ENCODE results near the gene VASP.

DNA sequence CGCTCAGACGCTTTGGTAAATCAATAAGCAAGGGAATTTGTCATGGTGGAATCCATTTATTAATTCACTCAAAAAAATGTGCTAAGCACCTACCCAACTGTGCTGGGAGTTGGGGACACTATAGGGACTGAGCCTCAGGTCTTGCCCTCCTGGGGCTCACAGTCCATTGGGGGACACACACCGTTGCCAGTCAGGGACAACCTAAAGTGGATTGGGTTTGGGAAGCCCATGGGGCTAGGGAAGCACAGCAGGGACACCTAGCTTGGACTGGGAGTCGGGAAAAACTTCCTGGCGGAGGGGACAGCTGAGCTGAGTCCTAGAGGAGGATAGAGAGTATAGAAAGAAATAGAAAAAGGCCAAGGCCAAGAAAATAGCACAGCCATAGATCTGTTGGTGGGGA lies 31.0 kb upstream of the VASP start:
- TF ChIP-seq, protein P1, sequence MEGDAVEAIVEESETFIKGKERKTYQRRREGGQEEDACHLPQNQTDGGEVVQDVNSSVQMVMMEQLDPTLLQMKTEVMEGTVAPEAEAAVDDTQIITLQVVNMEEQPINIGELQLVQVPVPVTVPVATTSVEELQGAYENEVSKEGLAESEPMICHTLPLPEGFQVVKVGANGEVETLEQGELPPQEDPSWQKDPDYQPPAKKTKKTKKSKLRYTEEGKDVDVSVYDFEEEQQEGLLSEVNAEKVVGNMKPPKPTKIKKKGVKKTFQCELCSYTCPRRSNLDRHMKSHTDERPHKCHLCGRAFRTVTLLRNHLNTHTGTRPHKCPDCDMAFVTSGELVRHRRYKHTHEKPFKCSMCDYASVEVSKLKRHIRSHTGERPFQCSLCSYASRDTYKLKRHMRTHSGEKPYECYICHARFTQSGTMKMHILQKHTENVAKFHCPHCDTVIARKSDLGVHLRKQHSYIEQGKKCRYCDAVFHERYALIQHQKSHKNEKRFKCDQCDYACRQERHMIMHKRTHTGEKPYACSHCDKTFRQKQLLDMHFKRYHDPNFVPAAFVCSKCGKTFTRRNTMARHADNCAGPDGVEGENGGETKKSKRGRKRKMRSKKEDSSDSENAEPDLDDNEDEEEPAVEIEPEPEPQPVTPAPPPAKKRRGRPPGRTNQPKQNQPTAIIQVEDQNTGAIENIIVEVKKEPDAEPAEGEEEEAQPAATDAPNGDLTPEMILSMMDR (CRISPR knock-in tag; IDR thresholded peaks at IDR 0.05): no peak
- TF ChIP-seq TCF7L2 (IDR thresholded peaks at IDR 0.05; ENCODE audit: low read depth, low read length): no peak
- no peak for TF ChIP-seq ZNF569 (CRISPR knock-in tag; IDR thresholded peaks at IDR 0.05; ENCODE audit: borderline replicate concordance)
- TF ChIP-seq, protein P2, sequence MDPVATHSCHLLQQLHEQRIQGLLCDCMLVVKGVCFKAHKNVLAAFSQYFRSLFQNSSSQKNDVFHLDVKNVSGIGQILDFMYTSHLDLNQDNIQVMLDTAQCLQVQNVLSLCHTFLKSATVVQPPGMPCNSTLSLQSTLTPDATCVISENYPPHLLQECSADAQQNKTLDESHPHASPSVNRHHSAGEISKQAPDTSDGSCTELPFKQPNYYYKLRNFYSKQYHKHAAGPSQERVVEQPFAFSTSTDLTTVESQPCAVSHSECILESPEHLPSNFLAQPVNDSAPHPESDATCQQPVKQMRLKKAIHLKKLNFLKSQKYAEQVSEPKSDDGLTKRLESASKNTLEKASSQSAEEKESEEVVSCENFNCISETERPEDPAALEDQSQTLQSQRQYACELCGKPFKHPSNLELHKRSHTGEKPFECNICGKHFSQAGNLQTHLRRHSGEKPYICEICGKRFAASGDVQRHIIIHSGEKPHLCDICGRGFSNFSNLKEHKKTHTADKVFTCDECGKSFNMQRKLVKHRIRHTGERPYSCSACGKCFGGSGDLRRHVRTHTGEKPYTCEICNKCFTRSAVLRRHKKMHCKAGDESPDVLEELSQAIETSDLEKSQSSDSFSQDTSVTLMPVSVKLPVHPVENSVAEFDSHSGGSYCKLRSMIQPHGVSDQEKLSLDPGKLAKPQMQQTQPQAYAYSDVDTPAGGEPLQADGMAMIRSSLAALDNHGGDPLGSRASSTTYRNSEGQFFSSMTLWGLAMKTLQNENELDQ (CRISPR knock-in tag; IDR thresholded peaks at IDR 0.05; ENCODE audit: borderline replicate concordance): no peak
- no peak for TF ChIP-seq SIN3A (IDR thresholded peaks at IDR 0.05; ENCODE audit: borderline replicate concordance, low read depth, low read length)
- TF ChIP-seq UBTF (CRISPR knock-in tag; IDR thresholded peaks at IDR 0.05): no peak
- TF ChIP-seq POLR2A (IDR thresholded peaks at IDR 0.05; ENCODE audit: insufficient read depth in 1 of 2, low read depth in 2 of 2, low read length in 2 of 2): no peak
- no peak for TF ChIP-seq TGIF2 (CRISPR knock-in tag; IDR thresholded peaks at IDR 0.05)
- TF ChIP-seq ZNF292 (CRISPR knock-in tag; IDR thresholded peaks at IDR 0.05; ENCODE audit: borderline replicate concordance, low read depth): no peak
- TF ChIP-seq EZH2 (conservative IDR thresholded peaks at IDR 0.05; ENCODE audit: low read depth, low read length): no peak
- no peak for TF ChIP-seq SKIL (CRISPR knock-in tag; IDR thresholded peaks at IDR 0.05; ENCODE audit: borderline replicate concordance)
- TF ChIP-seq, protein P3, sequence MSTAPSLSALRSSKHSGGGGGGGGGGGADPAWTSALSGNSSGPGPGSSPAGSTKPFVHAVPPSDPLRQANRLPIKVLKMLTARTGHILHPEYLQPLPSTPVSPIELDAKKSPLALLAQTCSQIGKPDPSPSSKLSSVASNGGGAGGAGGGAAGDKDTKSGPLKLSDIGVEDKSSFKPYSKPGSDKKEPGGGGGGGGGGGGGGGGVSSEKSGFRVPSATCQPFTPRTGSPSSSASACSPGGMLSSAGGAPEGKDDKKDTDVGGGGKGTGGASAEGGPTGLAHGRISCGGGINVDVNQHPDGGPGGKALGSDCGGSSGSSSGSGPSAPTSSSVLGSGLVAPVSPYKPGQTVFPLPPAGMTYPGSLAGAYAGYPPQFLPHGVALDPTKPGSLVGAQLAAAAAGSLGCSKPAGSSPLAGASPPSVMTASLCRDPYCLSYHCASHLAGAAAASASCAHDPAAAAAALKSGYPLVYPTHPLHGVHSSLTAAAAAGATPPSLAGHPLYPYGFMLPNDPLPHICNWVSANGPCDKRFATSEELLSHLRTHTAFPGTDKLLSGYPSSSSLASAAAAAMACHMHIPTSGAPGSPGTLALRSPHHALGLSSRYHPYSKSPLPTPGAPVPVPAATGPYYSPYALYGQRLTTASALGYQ (CRISPR knock-in tag; IDR thresholded peaks at IDR 0.05): no peak
- no peak for TF ChIP-seq CBX5 (CRISPR knock-in tag; IDR thresholded peaks at IDR 0.05; ENCODE audit: borderline replicate concordance)
